GM18526 (cell line): ENCODE data around the gene CEP350.

ENCODE experiments used
- POLR2A ChIP-seq: IDR thresholded peaks from 3 replicates; pipeline ENCODE4 v1.6.1; 2011; ENCODE audit not compliant: insufficient read length; ENCODE audit errors: extremely low read depth

The CEP350 gene

GRCh38 chr1:179954493-179955286 lies at the start of gene CEP350:
Gene CEP350, plus strand, starts transcription at chr1:179954810. Its CDS starts 31,372 bp downstream, at chr1:179986182.
- peak; percentile 91 for TF ChIP-seq POLR2A

DNA sequence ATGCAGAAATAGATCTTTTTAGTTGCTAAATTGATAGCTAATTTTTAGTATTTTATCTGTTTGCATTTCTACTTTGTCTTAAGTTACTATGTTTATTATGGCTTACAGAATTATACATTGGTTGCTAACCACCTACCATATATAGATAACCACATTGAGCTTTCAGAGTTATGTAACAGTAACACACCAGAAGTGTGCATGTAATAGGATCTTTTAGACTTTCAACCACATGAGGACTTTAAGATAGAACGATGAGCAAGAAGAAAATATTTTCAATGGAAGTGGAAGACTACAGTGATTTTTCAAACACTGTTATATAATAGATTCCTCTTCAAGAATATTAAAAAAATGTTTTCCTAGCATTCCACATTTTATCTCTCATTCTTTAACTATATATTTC lies 43.7 kb upstream of the CEP350 start:
- TF ChIP-seq POLR2A, result no peak

DNA sequence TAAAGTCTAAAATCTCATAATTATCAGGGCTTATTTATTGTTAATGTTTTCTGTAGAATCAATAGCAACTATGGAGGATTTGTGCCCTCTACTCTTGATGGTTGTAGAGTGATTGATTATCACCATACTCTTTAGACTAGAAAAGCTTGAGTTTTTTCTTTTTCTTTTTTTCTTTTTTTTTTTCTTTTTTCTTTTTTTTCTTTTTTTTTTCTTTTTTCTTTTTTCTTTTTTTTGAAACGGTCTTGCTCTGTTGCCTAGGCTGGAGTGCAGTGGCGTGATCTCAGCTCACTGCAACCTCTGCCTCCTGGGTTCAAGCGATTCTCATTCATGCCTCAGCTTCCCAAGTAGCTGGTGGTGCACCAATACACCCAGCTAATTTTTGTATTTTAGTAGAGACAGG lies 42.8 kb upstream of the CEP350 start:
- TF ChIP-seq POLR2A, result no peak

GRCh38 chr1:179917601-179918429 lies 36.8 kb upstream of the CEP350 start:
- no peak for TF ChIP-seq POLR2A

DNA sequence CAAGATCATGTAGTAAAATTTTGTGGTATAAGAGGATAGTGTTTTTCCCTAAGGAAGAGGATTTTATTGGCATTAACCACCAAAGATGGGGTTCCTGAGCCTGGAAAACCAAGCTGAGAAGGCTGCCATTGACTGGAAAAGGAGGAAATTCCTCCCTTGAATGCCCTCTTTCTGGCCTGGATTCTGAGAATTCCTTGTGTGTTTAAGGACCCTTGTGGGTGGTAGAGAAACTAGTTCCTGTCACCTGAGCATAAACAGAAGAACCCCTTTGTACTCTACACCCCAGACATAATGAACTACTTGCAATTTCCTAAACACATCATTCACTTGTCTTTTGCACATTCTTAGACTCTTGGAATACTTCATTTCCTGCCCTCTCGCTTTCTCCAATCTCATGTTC lies 33.1 kb upstream of the CEP350 start:
- no peak for TF ChIP-seq POLR2A

DNA sequence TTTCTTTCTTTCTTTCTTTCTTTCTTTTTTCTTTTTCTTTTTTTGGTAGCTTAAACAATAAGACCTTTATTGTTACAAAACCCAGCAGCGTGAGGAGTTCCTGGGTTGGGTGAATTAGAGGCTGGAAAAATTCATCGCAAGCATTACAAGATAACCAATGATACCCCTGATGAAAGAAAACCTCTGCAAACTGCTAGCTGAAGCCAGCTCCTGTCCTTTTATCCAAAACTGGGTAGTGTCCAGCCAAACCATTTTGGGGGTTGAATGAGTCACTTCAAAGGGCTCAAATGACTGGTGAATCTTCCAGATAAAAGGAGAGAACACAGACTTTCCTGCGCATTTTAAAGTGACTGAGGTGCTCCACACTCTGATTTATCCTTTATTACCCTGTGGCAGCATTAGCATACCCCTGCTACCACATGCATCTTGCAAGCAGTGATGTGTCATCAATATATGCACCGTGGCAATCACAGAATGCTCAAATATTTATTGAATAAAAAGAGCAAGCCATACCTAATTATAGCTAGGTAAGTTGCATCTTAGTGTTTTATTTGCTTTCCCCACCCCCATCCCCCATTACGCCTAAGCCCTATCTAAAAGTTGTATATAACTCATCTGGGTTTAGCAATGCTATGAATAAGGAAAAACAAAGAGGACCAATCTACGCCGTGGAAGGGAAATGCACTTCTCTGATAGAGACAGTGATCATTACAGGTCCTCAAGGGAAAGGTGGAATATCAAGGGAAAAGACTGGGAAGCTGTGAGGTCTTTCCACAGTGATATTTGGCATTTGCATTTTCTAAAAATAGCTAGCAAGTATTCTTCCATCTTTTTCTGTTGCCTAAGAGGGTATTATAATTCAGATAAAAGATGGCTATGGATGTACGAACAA lies 32.4 kb upstream of the CEP350 start:
- TF ChIP-seq POLR2A, result no peak

- no peak for TF ChIP-seq POLR2A
Measured at GRCh38 chr1:179923029-179923428, 31.6 kb upstream of the CEP350 start.

DNA sequence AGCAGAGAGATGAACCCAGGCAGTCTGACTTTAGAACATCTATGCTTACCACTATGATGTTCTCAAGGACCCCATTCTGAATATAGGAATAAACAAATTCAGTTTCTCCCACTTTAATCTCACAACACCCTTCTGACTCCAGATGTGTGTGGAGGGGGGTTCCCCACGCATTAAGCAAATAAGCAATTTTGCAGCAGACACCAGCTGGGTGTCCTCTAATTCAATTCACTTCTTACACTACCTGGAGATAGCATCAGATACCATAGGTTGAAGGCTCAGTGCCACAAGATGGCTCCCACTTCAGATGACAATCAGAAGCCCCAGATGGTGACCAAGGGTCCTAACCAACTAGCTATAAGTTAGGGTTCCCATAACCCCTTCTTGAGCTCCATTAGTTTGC lies 30.3 kb upstream of the CEP350 start:
- TF ChIP-seq POLR2A, result no peak

DNA sequence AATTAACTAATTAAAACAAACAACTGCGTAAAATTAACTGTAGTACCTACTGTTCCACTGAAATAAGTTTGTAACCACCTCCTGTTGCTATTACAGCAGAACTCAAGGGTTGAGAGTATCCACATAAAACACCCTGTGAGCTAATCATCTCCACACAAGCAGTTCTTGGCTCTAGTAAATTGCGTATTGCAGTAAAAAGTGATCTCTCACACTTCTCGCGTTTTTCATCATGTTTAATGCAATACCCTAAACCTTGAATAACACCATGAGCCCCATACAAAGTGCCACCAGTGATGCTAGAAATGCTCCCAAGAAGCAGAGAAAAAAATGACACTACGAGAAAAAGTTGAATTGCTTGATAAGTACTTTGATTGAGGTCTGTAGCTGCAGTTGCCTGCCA lies 29.3 kb upstream of the CEP350 start:
- TF ChIP-seq POLR2A, result no peak

GRCh38 chr1:179925922-179926849 lies 28.4 kb upstream of the CEP350 start:
- no peak for TF ChIP-seq POLR2A

GRCh38 chr1:179926850-179927205 lies 27.8 kb upstream of the CEP350 start:
- no peak for TF ChIP-seq POLR2A

- TF ChIP-seq POLR2A, result no peak
Measured at GRCh38 chr1:179929955-179930798, 24.4 kb upstream of the CEP350 start.

DNA sequence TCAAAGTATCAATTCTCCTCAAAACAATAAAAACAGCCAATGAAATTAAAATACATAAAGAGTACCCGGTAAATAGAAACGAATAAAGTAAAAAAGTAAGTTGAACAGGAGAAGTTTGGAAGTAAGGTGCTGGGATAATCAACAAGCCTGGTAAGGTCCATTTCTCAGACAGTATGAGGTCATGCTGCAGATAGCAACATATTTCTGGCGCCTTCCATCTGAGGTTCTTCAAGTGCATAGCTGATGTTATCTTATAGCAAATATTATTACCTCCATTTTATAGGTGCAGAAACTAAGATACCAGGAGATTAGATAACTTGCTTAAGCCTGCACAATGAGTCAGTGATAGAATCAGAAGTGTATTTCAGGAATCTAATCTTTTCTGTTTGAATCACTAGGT lies 23.7 kb upstream of the CEP350 start:
- TF ChIP-seq POLR2A, result no peak
